NB4 (cell line): Measurements from ENCODE around the gene ASAP2.

Experiments used
- DNase-seq: peaks from one replicate; pipeline ENCODE4 v3.0.0; 2010; ENCODE audit warnings: low read depth
- H3K4me3 ChIP-seq: one replicate; pipeline ENCODE4 v1.5.1; 2011; ENCODE audit warnings: mild to moderate bottlenecking, low read depth, low read length, moderate library complexity
- MYC ChIP-seq: IDR thresholded peaks from 2 replicates; pipeline ENCODE4 v1.6.1; 2011; ENCODE audit warnings: low read depth, low read length
- POLR2A ChIP-seq: IDR thresholded peaks from 2 replicates; pipeline ENCODE4 v1.6.1; 2011; ENCODE audit warnings: mild to moderate bottlenecking; ENCODE audit not compliant: insufficient read length; ENCODE audit errors: extremely low read depth
- TF ChIP-seq, protein P1 (sequence below): IDR thresholded peaks from one replicate; pipeline ENCODE4 v1.5.1; 2012; ENCODE audit warnings: low read depth, low read length
- TF ChIP-seq, protein P2 (sequence below): IDR thresholded peaks from 2 replicates; pipeline ENCODE4 v1.6.1; 2011; ENCODE audit warnings: low read depth, low read length

ASAP2 gene

DNA sequence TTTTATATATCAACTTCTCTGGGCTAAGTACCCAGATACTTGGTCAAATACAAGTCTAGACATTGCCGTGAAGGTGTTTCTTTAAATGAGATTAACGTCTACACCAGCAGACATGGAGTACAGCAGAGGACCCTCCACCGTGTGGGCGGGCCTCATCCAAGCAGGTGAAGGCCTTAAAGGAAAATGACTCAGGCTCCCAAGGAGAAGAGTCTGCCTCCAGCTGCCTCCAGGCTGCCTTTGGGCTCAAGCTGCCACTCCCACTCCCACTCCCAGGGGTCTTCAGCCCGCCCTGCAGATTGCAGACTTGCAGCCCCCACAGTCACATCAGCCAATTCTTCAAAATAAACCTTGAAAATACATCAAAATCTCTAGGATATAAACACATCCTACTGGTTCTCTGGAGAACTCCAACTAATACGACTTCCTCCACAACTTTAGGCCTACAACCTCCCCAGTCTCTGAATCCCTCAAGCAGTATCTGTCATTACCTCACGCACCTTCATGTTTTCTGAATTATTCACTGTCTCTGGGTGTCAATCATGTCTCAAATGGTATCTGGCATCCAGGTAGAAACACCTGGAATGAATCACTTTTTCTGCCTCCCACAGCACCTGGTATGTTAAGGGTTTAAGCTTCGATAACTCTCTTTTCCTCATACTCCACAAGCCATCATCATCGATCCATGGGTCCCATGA, 209.8 kb downstream of the ASAP2 start:
- no peak for DNase-seq
- TF ChIP-seq, protein P1, sequence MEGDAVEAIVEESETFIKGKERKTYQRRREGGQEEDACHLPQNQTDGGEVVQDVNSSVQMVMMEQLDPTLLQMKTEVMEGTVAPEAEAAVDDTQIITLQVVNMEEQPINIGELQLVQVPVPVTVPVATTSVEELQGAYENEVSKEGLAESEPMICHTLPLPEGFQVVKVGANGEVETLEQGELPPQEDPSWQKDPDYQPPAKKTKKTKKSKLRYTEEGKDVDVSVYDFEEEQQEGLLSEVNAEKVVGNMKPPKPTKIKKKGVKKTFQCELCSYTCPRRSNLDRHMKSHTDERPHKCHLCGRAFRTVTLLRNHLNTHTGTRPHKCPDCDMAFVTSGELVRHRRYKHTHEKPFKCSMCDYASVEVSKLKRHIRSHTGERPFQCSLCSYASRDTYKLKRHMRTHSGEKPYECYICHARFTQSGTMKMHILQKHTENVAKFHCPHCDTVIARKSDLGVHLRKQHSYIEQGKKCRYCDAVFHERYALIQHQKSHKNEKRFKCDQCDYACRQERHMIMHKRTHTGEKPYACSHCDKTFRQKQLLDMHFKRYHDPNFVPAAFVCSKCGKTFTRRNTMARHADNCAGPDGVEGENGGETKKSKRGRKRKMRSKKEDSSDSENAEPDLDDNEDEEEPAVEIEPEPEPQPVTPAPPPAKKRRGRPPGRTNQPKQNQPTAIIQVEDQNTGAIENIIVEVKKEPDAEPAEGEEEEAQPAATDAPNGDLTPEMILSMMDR: no peak
- H3K4me3 ChIP-seq: no peak overlapping the region

DNA sequence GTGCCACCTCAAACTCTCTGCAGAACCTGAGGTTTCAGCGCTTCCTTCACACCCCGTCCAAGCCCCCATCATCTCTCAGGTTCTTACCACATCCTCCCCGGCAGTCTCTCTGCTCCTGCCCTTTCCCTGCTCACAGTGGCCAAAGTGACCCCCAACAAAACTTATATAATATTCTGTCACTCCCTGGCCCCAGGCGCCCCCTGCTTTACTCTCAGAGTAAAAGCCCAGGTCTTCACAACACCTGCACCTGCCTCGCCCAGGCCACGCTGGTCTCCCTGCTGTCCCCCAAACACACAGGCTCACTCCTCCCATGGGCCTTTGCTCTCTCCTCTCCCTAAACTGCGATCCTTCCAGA, 210.3 kb downstream of the ASAP2 start:
- DNase-seq: no peak
- no peak overlapping the region for H3K4me3 ChIP-seq
- TF ChIP-seq MYC (no peak), POLR2A (no peak)
- TF ChIP-seq, protein P2, sequence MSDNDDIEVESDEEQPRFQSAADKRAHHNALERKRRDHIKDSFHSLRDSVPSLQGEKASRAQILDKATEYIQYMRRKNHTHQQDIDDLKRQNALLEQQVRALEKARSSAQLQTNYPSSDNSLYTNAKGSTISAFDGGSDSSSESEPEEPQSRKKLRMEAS: no peak
- TF ChIP-seq, protein P1: no peak

DNA sequence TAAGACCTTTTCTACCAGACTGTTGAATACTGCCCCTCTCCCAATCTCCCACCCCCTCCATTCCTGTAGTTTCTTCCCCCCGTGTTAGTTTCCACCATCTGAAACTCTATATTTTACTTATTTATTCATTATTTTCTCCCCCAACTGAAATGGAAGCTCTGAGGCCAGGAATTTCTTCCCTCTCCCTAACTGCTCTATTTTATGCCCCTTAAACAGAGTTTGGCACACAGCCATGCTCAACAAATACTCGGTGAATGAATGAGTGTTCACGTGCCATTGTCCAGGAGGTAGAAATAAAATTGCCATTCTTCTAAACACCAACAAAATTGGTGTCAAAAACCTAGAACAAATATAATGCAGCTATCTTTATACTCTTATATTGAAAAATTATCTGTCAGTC, 211.1 kb downstream of the ASAP2 start:
- no peak overlapping the region for H3K4me3 ChIP-seq
- TF ChIP-seq, protein P2: no peak
- TF ChIP-seq, protein P1: no peak
- TF ChIP-seq MYC (no peak), POLR2A (no peak)
- no peak for DNase-seq

DNA sequence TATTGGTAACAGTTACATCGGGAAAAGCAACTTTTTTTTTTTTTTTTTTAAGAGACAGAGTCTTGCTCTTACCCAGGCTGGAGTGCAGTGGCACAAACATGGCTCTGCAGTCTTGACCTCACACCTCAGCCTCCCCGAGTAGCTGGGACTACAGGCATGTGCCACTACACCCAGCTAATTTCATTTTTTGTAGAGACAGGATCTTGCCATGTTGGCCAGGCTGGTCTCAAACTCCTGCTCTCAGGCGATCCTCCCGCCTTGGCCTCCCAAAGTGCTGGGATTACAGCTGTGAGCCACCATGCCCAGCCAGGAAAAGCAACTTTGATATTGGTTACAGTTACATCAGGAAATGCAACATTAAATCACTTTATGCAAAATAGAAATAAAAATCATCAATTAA, 212.1 kb downstream of the ASAP2 start:
- TF ChIP-seq, protein P2: no peak
- no peak for TF ChIP-seq MYC
- TF ChIP-seq POLR2A: no peak
- TF ChIP-seq, protein P1: no peak
- no peak for DNase-seq
- H3K4me3 ChIP-seq: no peak overlapping the region

DNA sequence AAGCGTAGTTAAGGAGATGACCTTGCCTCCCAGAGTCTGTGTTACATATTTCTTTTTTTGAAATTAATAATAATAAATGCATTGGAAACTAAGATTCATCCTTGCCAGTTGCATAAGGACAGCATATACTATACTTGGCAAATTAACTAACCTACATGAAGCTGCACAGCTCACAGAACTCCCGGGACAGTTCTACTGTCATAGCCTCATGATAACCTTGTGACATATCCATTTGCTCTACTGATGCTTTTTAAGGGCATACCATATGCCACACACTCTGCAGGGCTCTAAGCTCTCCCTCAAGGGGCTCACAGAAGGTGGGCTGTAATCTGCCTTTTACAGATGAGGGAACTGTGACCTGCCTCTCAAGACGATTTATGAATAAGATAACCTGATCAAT, 212.9 kb downstream of the ASAP2 start:
- DNase-seq: no peak
- TF ChIP-seq, protein P1: no peak
- TF ChIP-seq, protein P2: no peak
- no peak for TF ChIP-seq MYC
- TF ChIP-seq POLR2A: no peak

DNA sequence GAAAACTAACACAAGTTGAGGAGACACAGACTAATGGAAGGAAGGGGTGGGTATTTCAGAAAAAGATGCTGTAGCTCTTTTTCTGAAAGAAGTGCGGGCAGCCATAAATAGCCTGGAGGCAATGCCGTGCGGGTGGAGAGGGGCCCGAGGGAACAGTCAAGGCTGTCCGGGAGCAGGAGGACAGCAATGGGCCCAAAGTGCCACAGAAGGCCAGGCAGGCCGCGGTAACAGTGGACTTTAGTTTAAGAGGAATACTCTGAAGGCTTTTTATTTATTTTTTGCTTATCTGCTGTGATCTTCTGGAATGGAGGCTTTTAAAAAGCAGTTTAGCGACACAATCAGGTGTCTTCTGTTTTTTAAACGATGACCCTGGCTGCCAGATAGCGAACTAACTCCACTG, 213.9 kb downstream of the ASAP2 start:
- TF ChIP-seq, protein P1: no peak
- TF ChIP-seq POLR2A: no peak
- no peak for TF ChIP-seq MYC
- TF ChIP-seq, protein P2: no peak
- H3K4me3 ChIP-seq: no peak overlapping the region
- no peak for DNase-seq

More for the DNA sequence above, 212.9 kb downstream of the ASAP2 start:
- H3K4me3 ChIP-seq: no peak overlapping the region
